ENCODE data around the gene HOXD9.

Gene HOXD9

GRCh38 chr2:176148751-176149421, 26.4 kb downstream of the HOXD9 start:
- Histone ChIP-seq H2BK5ac (ENCODE audit: low read depth, low read length, poor library complexity) (no peak overlapping the region), H3K27me3 (ENCODE audit: insufficient read depth, low read length) (peaks cover 86% of the 10 kb centered on the region), H3K4me1 (ENCODE audit: control insufficient read depth in 1 of 2, insufficient read depth in 2 of 2, low read length in 2 of 2) (peaks cover 5 to 7% of the 10 kb centered on the region in 2 experiments), H3K36me3 (ENCODE audit: control insufficient read depth in 1 of 2, insufficient read depth in 2 of 2, low read length in 2 of 2) (no peaks in the 10 kb centered on the region), H3K79me1 (ENCODE audit: low read length) (no peaks in the 10 kb centered on the region), H2AFZ (ENCODE audit: insufficient read depth, low read length, poor library complexity) (no peak overlapping the region), H3K79me2 (ENCODE audit: control insufficient read depth, insufficient read depth, low read length, poor library complexity) (no peaks in the 10 kb centered on the region), H3K4me3 (ENCODE audit: low read depth, low read length) (no peak overlapping the region), H2AK5ac (ENCODE audit: low read length) (no peak overlapping the region), H4K12ac (ENCODE audit: low read depth, low read length) (no peak overlapping the region), H3K27ac (ENCODE audit: low read depth, low read length) (no peak overlapping the region), H3K9ac (ENCODE audit: low read length) (no peak overlapping the region), H2BK12ac (ENCODE audit: low read length) (no peak overlapping the region), H3K9me3 (ENCODE audit: insufficient read depth, low read depth, low read length) (peaks cover 20% of the 10 kb centered on the region), H2BK120ac (ENCODE audit: insufficient read depth, low read length, poor library complexity) (no peak overlapping the region), H3K14ac (ENCODE audit: low read length) (no peak overlapping the region), H4K8ac (ENCODE audit: low read depth, low read length) (no peak overlapping the region), H4K91ac (ENCODE audit: low read depth, low read length) (no peak overlapping the region), H3K18ac (ENCODE audit: low read length) (no peak overlapping the region), H3K23ac (ENCODE audit: low read length) (no peak overlapping the region), H3K4me2 (ENCODE audit: low read length) (no peak overlapping the region), H3K4ac (ENCODE audit: low read depth, low read length) (no peak overlapping the region)
- no CpG with 5 or more reads among the region's 11 CpGs for WGBS (ENCODE audit: extremely low coverage, insufficient coverage, insufficient read length)
- no peak for DNase-seq

DNA sequence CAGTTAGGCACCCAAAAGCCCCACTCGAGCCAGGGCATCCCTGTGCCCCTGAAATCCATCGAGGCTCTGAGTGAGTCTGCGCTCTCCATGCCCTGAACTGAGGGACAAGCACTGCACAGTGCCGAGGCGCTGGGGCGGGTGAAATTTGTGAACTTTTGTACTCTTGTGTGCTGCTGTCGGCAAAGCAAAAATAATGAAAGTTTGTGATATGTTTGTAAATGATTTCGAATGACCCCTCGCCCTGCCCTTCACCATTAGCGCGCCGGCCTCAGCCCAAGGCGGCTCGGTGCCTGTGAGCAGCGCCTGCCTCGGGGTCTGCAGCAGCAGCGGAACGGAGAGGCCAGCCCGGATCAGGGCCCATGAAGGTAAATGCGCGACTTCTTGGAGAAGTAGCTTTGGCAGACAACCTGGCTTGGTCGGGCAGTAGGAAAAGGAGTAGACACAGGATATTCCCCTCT, 27.0 kb downstream of the HOXD9 start:
- no CpG with 5 or more reads among the region's 22 CpGs for WGBS (ENCODE audit: extremely low coverage, insufficient coverage, insufficient read length)
- Histone ChIP-seq H4K8ac (ENCODE audit: low read depth, low read length) (no peak overlapping the region), H3K4ac (ENCODE audit: low read depth, low read length) (no peak overlapping the region)

DNA sequence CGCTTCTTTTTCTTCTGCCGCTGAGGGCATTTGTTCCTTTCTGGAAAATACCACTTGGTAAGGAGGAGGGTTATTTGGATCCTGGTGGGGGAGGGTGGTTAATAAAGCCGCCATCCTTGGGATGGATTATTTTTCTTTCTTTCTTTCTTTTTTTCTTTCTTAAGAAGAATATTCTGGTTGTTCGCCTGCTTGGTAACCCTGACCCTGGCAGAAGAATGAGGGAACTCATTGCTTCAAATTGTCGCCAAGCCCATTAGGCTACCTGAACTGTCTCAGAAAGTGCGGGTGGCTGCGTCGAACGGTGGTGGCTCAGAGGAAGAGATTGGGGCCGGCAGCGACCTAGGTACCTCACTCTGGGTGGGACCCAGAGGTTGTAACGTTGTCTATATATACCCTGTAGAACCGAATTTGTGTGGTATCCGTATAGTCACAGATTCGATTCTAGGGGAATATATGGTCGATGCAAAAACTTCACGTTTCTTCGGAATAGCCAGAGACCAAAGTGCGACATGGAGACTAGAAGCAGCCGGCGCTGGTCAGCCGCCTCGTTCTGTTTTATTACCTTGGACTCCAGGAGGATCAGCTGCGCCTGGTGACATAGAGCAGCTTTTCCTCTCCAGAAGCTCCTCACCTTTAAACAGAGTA, 27.5 kb downstream of the HOXD9 start:
- H2BK120ac ChIP-seq (ENCODE audit: insufficient read depth, low read length, poor library complexity) = no peak overlapping the region
- no peak overlapping the region for H2BK5ac ChIP-seq (ENCODE audit: low read depth, low read length, poor library complexity)
- H3K18ac ChIP-seq (ENCODE audit: low read length) = no peak overlapping the region
- no peak overlapping the region for H3K27ac ChIP-seq (ENCODE audit: low read depth, low read length)
- no peak overlapping the region for H4K8ac ChIP-seq (ENCODE audit: low read depth, low read length)
- H4K91ac ChIP-seq (ENCODE audit: low read depth, low read length) = no peak overlapping the region
- no CpG with 5 or more reads among the region's 24 CpGs for WGBS (ENCODE audit: extremely low coverage, insufficient coverage, insufficient read length)
- no peak overlapping the region for H2BK12ac ChIP-seq (ENCODE audit: low read length)
- peaks cover 20% of the 10 kb centered on the region for H3K9me3 ChIP-seq (ENCODE audit: insufficient read depth, low read depth, low read length)
- no peak overlapping the region for H3K4me2 ChIP-seq (ENCODE audit: low read length)
- no peak overlapping the region for H3K23ac ChIP-seq (ENCODE audit: low read length)
- no peak overlapping the region for H3K4ac ChIP-seq (ENCODE audit: low read depth, low read length)
- no peaks in the 10 kb centered on the region for H3K36me3 ChIP-seq (ENCODE audit: control insufficient read depth in 1 of 2, insufficient read depth in 2 of 2, low read length in 2 of 2)
- no peak overlapping the region for H3K4me3 ChIP-seq (ENCODE audit: low read depth, low read length)
- peaks cover 92% of the 10 kb centered on the region for H3K27me3 ChIP-seq (ENCODE audit: insufficient read depth, low read length)
- no peak overlapping the region for H3K9ac ChIP-seq (ENCODE audit: low read length)
- H3K79me1 ChIP-seq (ENCODE audit: low read length) = no peaks in the 10 kb centered on the region
- H4K12ac ChIP-seq (ENCODE audit: low read depth, low read length) = no peak overlapping the region
- H2AK5ac ChIP-seq (ENCODE audit: low read length) = no peak overlapping the region
- peaks cover 5 to 7% of the 10 kb centered on the region in 2 experiments for H3K4me1 ChIP-seq (ENCODE audit: control insufficient read depth in 1 of 2, insufficient read depth in 2 of 2, low read length in 2 of 2)
- no peaks in the 10 kb centered on the region for H3K79me2 ChIP-seq (ENCODE audit: control insufficient read depth, insufficient read depth, low read length, poor library complexity)
- H3K14ac ChIP-seq (ENCODE audit: low read length) = no peak overlapping the region
- no peak for DNase-seq
- H2AFZ ChIP-seq (ENCODE audit: insufficient read depth, low read length, poor library complexity) = no peak overlapping the region

More for the DNA sequence above, 27.0 kb downstream of the HOXD9 start:
- Histone ChIP-seq H3K14ac (ENCODE audit: low read length) (no peak overlapping the region), H3K4me2 (ENCODE audit: low read length) (no peak overlapping the region), H4K12ac (ENCODE audit: low read depth, low read length) (no peak overlapping the region), H3K79me1 (ENCODE audit: low read length) (no peaks in the 10 kb centered on the region), H4K91ac (ENCODE audit: low read depth, low read length) (no peak overlapping the region), H3K4me3 (ENCODE audit: low read depth, low read length) (no peak overlapping the region), H2BK120ac (ENCODE audit: insufficient read depth, low read length, poor library complexity) (no peak overlapping the region), H3K27ac (ENCODE audit: low read depth, low read length) (no peak overlapping the region), H2AK5ac (ENCODE audit: low read length) (no peak overlapping the region), H2BK12ac (ENCODE audit: low read length) (no peak overlapping the region), H3K23ac (ENCODE audit: low read length) (no peak overlapping the region), H3K9ac (ENCODE audit: low read length) (no peak overlapping the region), H2AFZ (ENCODE audit: insufficient read depth, low read length, poor library complexity) (no peak overlapping the region), H2BK5ac (ENCODE audit: low read depth, low read length, poor library complexity) (no peak overlapping the region), H3K18ac (ENCODE audit: low read length) (no peak overlapping the region), H3K9me3 (ENCODE audit: insufficient read depth, low read depth, low read length) (peaks cover 20% of the 10 kb centered on the region), H3K79me2 (ENCODE audit: control insufficient read depth, insufficient read depth, low read length, poor library complexity) (no peaks in the 10 kb centered on the region), H3K27me3 (ENCODE audit: insufficient read depth, low read length) (peaks cover 90% of the 10 kb centered on the region), H3K4me1 (ENCODE audit: control insufficient read depth in 1 of 2, insufficient read depth in 2 of 2, low read length in 2 of 2) (peaks cover 5 to 7% of the 10 kb centered on the region in 2 experiments), H3K36me3 (ENCODE audit: control insufficient read depth in 1 of 2, insufficient read depth in 2 of 2, low read length in 2 of 2) (no peaks in the 10 kb centered on the region)
- no peak for DNase-seq

DNA sequence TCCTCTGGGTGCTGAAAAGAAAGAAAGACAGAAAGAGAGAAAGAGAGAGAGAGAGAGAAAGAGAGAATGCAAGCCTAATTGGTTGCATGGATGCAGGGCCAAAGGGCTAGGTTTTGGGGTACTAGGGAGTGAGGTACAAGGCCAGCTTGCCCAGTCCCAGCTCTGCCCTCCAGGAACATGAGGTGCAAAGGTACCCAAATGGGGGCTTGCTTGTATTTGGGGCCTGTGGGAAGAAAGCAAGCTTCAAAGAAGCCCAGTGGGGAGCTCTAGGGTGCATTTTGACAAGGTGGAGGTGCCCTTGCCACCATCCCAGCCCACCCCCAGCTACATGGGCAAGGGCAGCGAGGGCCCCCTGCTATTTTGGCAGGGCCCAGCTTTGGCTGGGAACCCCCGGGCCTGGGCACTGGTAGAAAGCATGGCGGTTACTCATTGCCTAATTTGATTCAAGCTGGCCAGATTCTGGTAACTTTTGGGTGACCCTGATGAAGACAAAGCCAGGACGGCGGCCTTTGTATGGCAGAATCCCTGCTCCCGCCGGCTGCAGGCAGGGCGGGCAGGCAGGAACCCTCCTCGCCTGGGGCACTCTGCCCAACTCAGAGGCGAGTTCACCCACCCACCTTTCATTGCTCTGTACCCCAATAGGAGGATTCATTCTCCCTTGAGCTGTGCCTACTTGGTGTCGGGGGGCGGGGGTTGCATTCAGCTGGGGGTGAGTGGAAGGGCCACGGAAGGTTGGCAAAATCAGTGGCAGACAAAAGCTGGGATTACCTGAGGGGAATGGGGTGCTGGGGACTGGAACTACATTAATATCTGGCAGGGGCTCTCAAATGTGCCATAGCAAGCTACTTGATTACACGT, 28.3 kb downstream of the HOXD9 start:
- peaks cover 20% of the 10 kb centered on the region for H3K9me3 ChIP-seq (ENCODE audit: insufficient read depth, low read depth, low read length)
- H3K27me3 ChIP-seq (ENCODE audit: insufficient read depth, low read length) = peaks cover 92% of the 10 kb centered on the region
- no peak overlapping the region for H4K91ac ChIP-seq (ENCODE audit: low read depth, low read length)
- H3K14ac ChIP-seq (ENCODE audit: low read length) = no peak overlapping the region
- H3K79me1 ChIP-seq (ENCODE audit: low read length) = no peaks in the 10 kb centered on the region
- no peak overlapping the region for H4K8ac ChIP-seq (ENCODE audit: low read depth, low read length)
- no peak overlapping the region for H2AK5ac ChIP-seq (ENCODE audit: low read length)
- no peak overlapping the region for H4K12ac ChIP-seq (ENCODE audit: low read depth, low read length)
- no peaks in the 10 kb centered on the region for H3K79me2 ChIP-seq (ENCODE audit: control insufficient read depth, insufficient read depth, low read length, poor library complexity)
- H3K27ac ChIP-seq (ENCODE audit: low read depth, low read length) = no peak overlapping the region
- H3K4ac ChIP-seq (ENCODE audit: low read depth, low read length) = no peak overlapping the region
- no peaks in the 10 kb centered on the region for H3K36me3 ChIP-seq (ENCODE audit: control insufficient read depth in 1 of 2, insufficient read depth in 2 of 2, low read length in 2 of 2)
- H2AFZ ChIP-seq (ENCODE audit: insufficient read depth, low read length, poor library complexity) = no peak overlapping the region
- no peak overlapping the region for H3K9ac ChIP-seq (ENCODE audit: low read length)
- H3K18ac ChIP-seq (ENCODE audit: low read length) = no peak overlapping the region
- no peak for DNase-seq
- H3K4me2 ChIP-seq (ENCODE audit: low read length) = no peak overlapping the region
- no peak overlapping the region for H2BK5ac ChIP-seq (ENCODE audit: low read depth, low read length, poor library complexity)
- H2BK12ac ChIP-seq (ENCODE audit: low read length) = no peak overlapping the region
- H3K4me3 ChIP-seq (ENCODE audit: low read depth, low read length) = no peak overlapping the region
- WGBS (ENCODE audit: extremely low coverage, insufficient coverage, insufficient read length) = no CpG with 5 or more reads among the region's 14 CpGs
- H3K23ac ChIP-seq (ENCODE audit: low read length) = no peak overlapping the region
- H3K4me1 ChIP-seq (ENCODE audit: control insufficient read depth in 1 of 2, insufficient read depth in 2 of 2, low read length in 2 of 2) = peaks cover 5 to 7% of the 10 kb centered on the region in 2 experiments
- H2BK120ac ChIP-seq (ENCODE audit: insufficient read depth, low read length, poor library complexity) = no peak overlapping the region

Measured in trophoblast cell (in vitro differentiated cells and primary cell).